Activated naive CD8-positive, alpha-beta T cell treated with anti-CD3 and anti-CD28 coated beads, Interleukin-2, amount 10 ng/mL, durations not matched to agents 7 days and 5 days (primary cell): ENCODE data around the gene GFRA3. TPM values are rescaled to one million over a fixed set of nuclear protein-coding genes. Genes with fewer than 3 reads are reported as not detected.
"Not testable (repeated sequence)": the region's sequence is repeated elsewhere in the genome, so short reads cannot be mapped to it uniquely, and the experiment has no call there.

Experiments used
- ATAC-seq: fragments of 150-1000 bp; cut with Tn5 transposase; one replicate; pipeline ENCODE4 v1.10.0; 2021; ENCODE audit warnings: low read depth, moderate library complexity
- POLR2A ChIA-PET: fragments of 350-600 bp; sonication (Branson Sonifier 250); formaldehyde crosslinking; loops from one replicate; lab custom pipeline; 2021; ENCODE audit warnings: antibody characterized with exemption; lab: Charles Lee
- DNase-seq: peaks from one replicate; pipeline ENCODE4 v3.0.0; 2021
- H3K27ac Mint-ChIP-seq: one replicate; pipeline ENCODE4 v1.8.0; 2022; ENCODE audit warnings: mild to moderate bottlenecking, mixed read lengths
- H3K27me3 Mint-ChIP-seq: one replicate; pipeline ENCODE4 v1.8.0; 2022; ENCODE audit warnings: mild to moderate bottlenecking, moderate library complexity, mixed read lengths
- H3K36me3 Mint-ChIP-seq: one replicate; pipeline ENCODE4 v1.8.0; 2021; ENCODE audit warnings: mild to moderate bottlenecking, mixed read lengths
- H3K4me1 Mint-ChIP-seq: one replicate; pipeline ENCODE4 v1.8.0; 2021; ENCODE audit warnings: mixed read lengths
- H3K4me3 Mint-ChIP-seq: one replicate; pipeline ENCODE4 v1.8.0; 2022; ENCODE audit warnings: mild to moderate bottlenecking, moderate library complexity, mixed read lengths
- H3K9me3 Mint-ChIP-seq: one replicate; pipeline ENCODE4 v1.8.0; 2021; ENCODE audit warnings: mixed read lengths
- total RNA-seq, 2 experiments: library from RNA; stranded (reverse); gene quantifications; one replicate each; pipeline ENCODE4 v1.2.3, GENCODE V29; 2021

GFRA3 gene
- total RNA-seq, 2 experiments from 2014 or later: not detected

DNA sequence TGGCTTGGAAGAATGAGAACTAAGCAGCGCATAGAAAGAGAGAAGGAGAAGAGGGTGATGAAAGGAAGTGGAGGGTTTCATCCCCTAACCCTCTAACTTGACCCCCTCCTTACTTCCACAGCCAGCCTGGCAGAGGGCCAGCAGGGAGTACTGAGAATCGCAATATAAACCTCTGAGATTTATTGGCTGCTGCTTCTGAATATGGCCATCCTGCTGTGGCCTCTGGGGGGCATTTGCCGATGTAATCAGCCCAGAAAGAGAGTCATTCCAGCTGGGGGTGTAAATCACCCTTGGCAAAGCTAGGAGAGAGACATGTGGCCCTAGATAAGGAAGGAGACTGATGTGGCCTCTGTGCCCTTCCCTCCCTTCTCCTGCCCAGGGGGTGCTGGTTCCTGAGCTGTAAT is 960 bp upstream of the GFRA3 start:
- Mint-ChIP-seq H3K4me3 (no peak overlapping the region), H3K4me1 (peaks cover 8% of the 10 kb centered on the region), H3K27ac (no peak overlapping the region), H3K36me3 (no peaks in the 10 kb centered on the region), H3K9me3 (no peaks in the 10 kb centered on the region), H3K27me3 (peaks cover 18% of the 10 kb centered on the region)
- ATAC-seq (no peak), DNase-seq (no peak)
- POLR2A ChIA-PET: interaction anchor here (0.5 to 1.5 kb wide), 3 partner anchors 16 to 78 kb away, joined by 3 to 4 read pairs (median 3); no protein-coding TSS in a partner anchor

DNA sequence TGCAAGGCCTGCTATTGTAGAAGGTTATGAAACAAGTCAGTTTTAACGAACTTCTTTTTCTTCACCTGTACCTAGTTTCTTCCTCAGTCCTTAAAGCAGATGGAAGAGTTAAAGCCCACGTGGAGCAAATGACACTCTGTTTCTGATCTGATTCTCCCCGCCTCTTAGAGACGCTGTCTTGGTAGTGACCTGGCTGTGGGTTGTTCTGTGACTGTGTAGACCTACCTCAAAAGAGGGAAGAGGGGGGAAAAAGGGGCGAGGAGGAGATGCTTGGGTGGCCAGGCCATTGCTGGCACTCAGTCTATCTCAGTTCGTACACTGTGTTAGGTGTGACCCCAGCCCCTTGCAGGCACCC is 610 bp downstream of the GFRA3 start:
- Mint-ChIP-seq H3K9me3 (no peaks in the 10 kb centered on the region), H3K27me3 (peaks cover 22% of the 10 kb centered on the region), H3K36me3 (no peaks in the 10 kb centered on the region), H3K4me1 (peaks cover 8% of the 10 kb centered on the region), H3K4me3 (peak overlapping the region; percentile 53), H3K27ac (no peak overlapping the region)
- DNase-seq (no peak), ATAC-seq (no peak)
- POLR2A ChIA-PET: no interaction called here

DNA sequence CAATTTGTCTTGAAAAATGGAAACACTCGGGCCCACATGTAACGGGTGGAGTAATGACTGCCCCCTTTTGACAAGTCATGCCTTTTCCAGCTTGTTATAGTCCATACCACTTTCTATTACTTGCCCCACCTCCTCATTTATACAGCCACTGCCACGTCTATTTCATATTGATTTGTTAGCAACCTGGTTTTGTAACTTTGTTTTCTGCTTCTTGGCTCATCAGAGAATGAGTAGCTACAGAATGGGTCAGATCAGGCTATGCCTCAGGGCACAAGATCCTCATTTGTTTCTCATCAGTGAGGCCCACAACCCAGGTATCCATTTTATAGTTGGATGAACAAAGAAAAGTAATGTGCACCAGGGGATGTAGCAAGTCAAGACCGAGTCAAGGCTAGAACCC is 1.7 kb downstream of the GFRA3 start:
- no peak for ATAC-seq
- Mint-ChIP-seq H3K27me3 (peaks cover 28% of the 10 kb centered on the region), H3K36me3 (no peaks in the 10 kb centered on the region), H3K27ac (no peak overlapping the region), H3K4me1 (peaks cover 8% of the 10 kb centered on the region), H3K4me3 (no peak overlapping the region), H3K9me3 (no peaks in the 10 kb centered on the region)
- POLR2A ChIA-PET: no interaction called here
- DNase-seq: no peak

DNA sequence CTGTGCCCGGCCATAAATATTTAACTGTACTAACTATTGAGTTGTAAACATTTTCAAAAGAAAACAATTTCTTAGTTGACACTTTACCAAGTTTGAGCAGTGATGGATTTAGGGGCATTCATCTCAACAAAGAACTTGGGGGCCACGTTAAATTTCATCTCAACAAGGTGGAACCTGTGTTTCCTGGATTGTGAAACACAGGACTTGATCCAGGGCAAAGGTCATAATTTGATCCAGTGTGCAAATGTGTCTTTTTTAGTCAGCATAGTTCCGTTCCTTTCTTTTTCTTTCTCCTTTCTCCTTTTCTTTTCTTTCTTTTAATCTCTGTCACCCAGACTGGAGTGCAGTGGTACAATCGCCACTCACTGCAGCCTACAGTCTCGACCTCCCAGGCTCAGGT is 3.1 kb downstream of the GFRA3 start:
- Mint-ChIP-seq H3K27ac (no peak overlapping the region), H3K9me3 (no peaks in the 10 kb centered on the region), H3K36me3 (no peaks in the 10 kb centered on the region), H3K4me3 (no peak overlapping the region), H3K27me3 (peaks cover 31% of the 10 kb centered on the region), H3K4me1 (peaks cover 7% of the 10 kb centered on the region)
- POLR2A ChIA-PET: no interaction called here
- DNase-seq: no peak
- ATAC-seq: no peak

DNA sequence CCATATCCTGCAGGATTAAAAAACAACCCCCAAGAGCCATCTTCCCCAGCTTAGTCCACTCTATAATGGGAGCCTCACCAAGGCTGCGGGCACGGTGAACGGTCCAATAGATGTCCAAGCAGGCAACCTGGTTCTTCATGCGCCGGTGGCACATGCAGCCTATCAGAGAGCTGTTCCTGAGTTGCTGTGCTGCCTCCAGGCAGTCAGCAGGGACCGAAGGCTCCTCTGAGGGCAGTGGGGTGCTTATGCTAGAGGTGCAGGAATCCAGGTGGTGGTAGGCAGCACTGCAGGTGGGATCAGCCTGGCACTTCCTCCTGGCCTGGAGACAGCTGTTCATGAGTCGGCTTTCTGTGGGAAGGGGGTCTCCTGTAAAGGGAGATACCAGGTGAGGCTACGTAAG is 10.2 kb downstream of the GFRA3 start:
- H3K4me3 Mint-ChIP-seq: no peak overlapping the region
- H3K27ac Mint-ChIP-seq: no peak overlapping the region
- POLR2A ChIA-PET: no interaction called here
- H3K4me1 Mint-ChIP-seq: no peaks in the 10 kb centered on the region
- H3K36me3 Mint-ChIP-seq: no peaks in the 10 kb centered on the region
- H3K9me3 Mint-ChIP-seq: no peaks in the 10 kb centered on the region
- no peak for DNase-seq
- ATAC-seq: no peak
- H3K27me3 Mint-ChIP-seq: peaks cover 24% of the 10 kb centered on the region

DNA sequence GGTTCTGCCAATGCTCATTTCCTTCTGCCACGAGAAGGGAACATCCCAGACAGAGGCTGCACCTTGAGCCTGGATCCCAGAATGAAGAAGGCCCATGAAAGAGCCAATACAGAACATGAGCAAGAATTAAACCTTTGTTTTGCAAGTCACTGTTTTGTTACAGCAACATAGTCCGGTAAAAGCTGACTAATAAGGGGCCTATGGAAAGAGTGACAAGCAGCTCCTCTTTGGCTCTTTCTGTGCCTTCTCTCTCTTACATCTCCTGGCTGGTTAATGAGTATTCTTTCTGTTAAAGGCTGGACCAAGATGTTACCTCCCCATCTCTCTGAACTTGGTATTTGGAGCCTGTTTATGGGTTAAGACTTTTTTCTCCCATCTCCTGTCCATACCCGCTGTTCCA is 10.8 kb downstream of the GFRA3 start:
- DNase-seq (no peak), ATAC-seq (no peak)
- H3K4me1 Mint-ChIP-seq: no peaks in the 10 kb centered on the region
- no peak overlapping the region for H3K27ac Mint-ChIP-seq
- POLR2A ChIA-PET: no interaction called here
- no peaks in the 10 kb centered on the region for H3K9me3 Mint-ChIP-seq
- peaks cover 20% of the 10 kb centered on the region for H3K27me3 Mint-ChIP-seq
- H3K36me3 Mint-ChIP-seq: no peaks in the 10 kb centered on the region
- no peak overlapping the region for H3K4me3 Mint-ChIP-seq

DNA sequence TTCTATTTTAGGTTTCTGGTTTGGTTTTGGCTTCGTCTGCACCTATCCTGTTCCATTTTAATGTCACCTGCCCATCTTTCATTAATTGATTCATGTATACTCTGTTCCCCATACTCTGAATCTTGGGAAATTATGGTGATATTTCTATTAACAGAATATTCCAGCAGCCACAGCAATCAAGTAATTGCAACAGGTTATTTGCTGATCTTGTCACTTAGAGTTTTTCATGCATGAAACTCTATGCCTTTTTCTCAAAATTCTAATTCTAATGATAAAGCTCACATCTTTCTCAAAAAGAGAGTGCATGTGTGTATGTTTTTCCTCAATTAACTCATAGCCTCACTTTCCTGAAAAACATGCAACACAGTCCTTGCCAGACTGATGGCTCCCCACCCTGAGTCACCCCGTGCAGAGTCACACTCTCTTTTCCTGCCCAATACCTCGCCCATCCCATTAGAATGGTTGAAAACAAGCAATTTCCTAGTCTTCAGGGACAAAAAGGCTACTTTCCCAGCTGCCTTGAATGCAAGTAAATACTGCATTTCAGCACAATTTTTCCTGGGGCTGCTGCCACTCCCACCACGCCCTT is 15.6 kb downstream of the GFRA3 start:
- Mint-ChIP-seq H3K4me1 (no peaks in the 10 kb centered on the region), H3K27me3 (peaks cover 14% of the 10 kb centered on the region), H3K9me3 (no peaks in the 10 kb centered on the region), H3K27ac (no peak overlapping the region), H3K4me3 (no peak overlapping the region), H3K36me3 (no peaks in the 10 kb centered on the region)
- POLR2A ChIA-PET: no interaction called here
- DNase-seq (no peak), ATAC-seq (no peak)

DNA sequence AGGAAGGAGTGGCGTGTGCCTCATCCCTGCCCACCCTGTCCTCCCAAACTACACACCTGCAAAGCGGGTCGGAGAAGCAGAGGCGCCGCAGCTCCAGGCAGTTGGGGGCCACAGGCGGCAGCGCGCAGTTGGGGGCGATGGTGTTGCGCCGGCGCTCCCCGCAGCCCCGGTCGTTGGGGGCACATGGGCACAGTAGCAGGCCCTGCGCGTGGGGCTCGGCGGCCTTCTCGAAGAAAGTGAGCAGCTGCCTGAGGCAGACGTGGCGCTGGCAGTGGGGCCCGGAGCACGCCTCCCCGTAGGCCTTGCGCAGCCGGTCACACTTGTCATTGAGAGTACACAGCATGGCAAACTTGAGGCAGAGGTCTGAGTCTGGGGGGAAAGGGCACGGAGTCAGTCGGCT is 16.8 kb downstream of the GFRA3 start:
- no peak for DNase-seq
- H3K4me1 Mint-ChIP-seq: no peaks in the 10 kb centered on the region
- ATAC-seq: no peak
- H3K9me3 Mint-ChIP-seq: no peaks in the 10 kb centered on the region
- no peak overlapping the region for H3K4me3 Mint-ChIP-seq
- H3K36me3 Mint-ChIP-seq: no peaks in the 10 kb centered on the region
- H3K27me3 Mint-ChIP-seq: peaks cover 12% of the 10 kb centered on the region
- no peak overlapping the region for H3K27ac Mint-ChIP-seq
- POLR2A ChIA-PET: no interaction called here

DNA sequence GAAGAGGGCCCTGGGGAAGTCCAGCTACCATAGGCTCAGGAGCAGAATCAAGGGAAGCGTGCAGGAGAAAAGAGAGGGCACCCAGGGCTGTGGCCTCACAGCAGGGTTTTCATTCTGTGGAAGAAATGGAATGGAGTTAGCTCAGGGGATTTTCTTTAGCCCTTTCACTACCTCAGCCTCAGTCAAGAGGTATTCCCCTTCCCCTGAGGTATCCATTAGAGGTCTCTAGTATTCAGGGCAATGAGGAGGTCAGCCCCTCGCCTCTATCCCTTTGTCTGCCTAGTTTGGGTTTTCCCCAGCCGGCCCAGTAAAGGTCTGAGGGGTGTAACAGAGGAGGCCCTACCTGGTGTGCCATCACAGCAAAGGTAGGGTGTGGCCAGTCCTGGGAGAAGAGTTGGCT is 21.5 kb downstream of the GFRA3 start:
- DNase-seq (no peak), ATAC-seq (no peak)
- Mint-ChIP-seq H3K27ac (no peak overlapping the region), H3K4me3 (no peak overlapping the region), H3K4me1 (no peaks in the 10 kb centered on the region), H3K9me3 (no peaks in the 10 kb centered on the region), H3K36me3 (no peaks in the 10 kb centered on the region), H3K27me3 (peaks cover 10% of the 10 kb centered on the region)
- POLR2A ChIA-PET: no interaction called here

DNA sequence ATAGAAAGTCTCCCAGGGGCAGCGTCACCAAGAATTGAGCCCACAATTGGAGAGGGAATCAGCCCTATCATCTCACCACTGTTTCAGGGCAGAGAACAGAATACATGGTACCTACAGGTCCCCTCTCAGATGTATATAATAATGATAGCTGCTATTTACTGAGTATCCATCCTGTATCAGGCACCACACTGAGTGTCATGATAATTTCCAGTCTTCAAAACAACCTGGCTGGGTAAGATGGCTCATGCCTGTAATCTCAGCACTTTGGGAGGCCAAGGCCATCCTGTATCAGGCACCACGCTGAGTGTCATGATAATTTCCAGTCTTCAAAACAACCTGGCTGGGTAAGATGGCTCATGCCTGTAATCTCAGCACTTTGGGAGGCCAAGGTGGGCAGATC is 26.6 kb downstream of the GFRA3 start:
- H3K27ac Mint-ChIP-seq, DNase-seq, H3K9me3 Mint-ChIP-seq, POLR2A ChIA-PET, ATAC-seq, H3K4me3 Mint-ChIP-seq, H3K4me1 Mint-ChIP-seq, H3K36me3 Mint-ChIP-seq: not testable (repeated sequence)
- peaks cover 21% of the 10 kb centered on the region for H3K27me3 Mint-ChIP-seq

DNA sequence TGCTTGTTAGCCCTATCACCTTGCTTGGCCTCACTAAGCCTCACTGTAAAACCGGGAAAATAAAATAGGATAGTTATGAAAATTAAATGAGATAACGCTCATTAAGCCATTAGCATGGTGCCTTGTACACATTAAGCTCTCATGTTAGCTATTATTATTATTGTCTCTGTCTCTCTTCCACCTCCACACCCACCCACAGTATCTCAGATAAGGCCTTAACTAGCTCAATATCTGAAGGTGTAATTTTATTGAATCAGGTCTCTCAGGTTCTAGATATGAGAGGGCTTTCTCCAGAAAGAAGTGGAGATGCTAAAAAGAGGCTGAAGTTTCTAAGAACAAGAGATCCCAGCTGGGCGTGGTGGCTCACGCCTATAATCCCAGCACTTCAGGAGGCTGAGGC is 27.6 kb downstream of the GFRA3 start:
- no peaks in the 10 kb centered on the region for H3K9me3 Mint-ChIP-seq
- DNase-seq (no peak), ATAC-seq (no peak)
- no peak overlapping the region for H3K4me3 Mint-ChIP-seq
- POLR2A ChIA-PET: no interaction called here
- no peak overlapping the region for H3K27ac Mint-ChIP-seq
- H3K27me3 Mint-ChIP-seq: peaks cover 29% of the 10 kb centered on the region
- no peaks in the 10 kb centered on the region for H3K36me3 Mint-ChIP-seq
- no peaks in the 10 kb centered on the region for H3K4me1 Mint-ChIP-seq

DNA sequence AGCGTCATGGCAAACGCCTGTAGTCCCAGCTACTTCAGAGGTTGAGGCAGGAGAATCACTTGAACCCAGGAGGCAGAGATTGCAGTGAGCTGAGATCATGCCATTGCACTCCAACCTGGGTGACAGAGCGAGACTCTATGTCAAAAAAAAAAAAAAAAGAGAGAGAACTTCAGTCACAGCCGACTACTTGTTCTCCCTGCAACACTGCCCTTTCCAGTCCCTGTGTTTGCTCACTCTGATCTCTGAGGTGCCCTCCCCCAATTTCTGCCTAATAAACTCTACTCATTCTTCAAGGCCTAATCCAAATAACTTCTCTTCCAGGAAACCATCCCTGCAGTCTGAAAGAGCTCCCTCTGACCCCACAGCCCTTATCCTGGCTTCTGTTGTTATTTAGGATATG is 28.1 kb downstream of the GFRA3 start:
- no peaks in the 10 kb centered on the region for H3K9me3 Mint-ChIP-seq

DNA sequence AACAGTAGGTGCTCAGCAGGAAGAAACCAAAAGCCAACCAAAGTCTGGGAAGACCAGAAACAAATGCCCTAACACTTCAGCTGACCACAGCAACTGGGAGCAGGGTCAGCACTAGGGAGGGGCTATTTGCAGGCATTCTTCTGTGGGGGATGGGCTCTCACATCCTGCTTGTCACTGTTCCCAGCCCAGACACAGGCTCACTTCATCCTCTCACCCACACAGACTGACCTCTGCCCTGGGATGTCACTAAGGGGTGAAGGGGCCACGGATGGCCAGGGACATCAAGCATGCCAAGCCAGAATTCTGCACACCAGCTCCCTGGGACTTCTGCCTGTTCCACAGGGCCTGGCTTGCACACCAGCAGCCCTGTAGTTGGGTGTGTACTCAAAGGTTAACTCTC is 28.7 kb downstream of the GFRA3 start:
- Mint-ChIP-seq H3K27me3 (peaks cover 38% of the 10 kb centered on the region), H3K9me3 (no peaks in the 10 kb centered on the region), H3K27ac (no peak overlapping the region), H3K36me3 (no peaks in the 10 kb centered on the region), H3K4me1 (peaks cover 9% of the 10 kb centered on the region), H3K4me3 (no peak overlapping the region)
- no peak for DNase-seq
- POLR2A ChIA-PET: no interaction called here
- ATAC-seq: no peak

More for the DNA sequence above, 28.1 kb downstream of the GFRA3 start:
- Mint-ChIP-seq H3K27me3 (peaks cover 32% of the 10 kb centered on the region), H3K4me3 (no peak overlapping the region), H3K36me3 (no peaks in the 10 kb centered on the region), H3K4me1 (peaks cover 2% of the 10 kb centered on the region), H3K27ac (peak overlapping the region; percentile 13)
- POLR2A ChIA-PET: no interaction called here
- no peak for DNase-seq
- no peak for ATAC-seq

DNA sequence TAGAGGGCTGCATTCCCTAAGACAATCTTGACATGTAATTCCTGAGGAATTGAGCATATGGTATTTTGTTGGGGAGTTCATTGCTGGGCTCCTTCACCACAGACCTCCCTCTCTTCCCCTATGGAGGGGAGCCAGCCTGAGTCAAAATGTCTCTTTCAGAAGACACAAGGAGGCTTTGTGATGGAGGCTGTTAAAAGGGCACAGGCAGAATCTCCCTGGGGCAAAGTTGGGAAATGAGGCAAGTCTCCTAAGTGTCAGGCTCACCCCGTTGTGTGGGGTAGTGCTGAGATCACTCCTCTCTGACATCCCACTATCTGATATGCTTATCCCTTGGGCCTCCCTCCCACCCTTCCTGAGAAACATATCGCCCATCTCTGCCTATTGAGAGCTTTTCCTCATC is 30.6 kb downstream of the GFRA3 start:
- no peak for DNase-seq
- no peak for ATAC-seq
- no peaks in the 10 kb centered on the region for H3K9me3 Mint-ChIP-seq
- POLR2A ChIA-PET: interaction anchor here (0.6 kb wide), 1 partner anchor 249 kb away, joined by 3 read pairs; no protein-coding TSS in a partner anchor
- peaks cover 11% of the 10 kb centered on the region for H3K4me1 Mint-ChIP-seq
- no peak overlapping the region for H3K27ac Mint-ChIP-seq
- no peak overlapping the region for H3K4me3 Mint-ChIP-seq
- no peaks in the 10 kb centered on the region for H3K36me3 Mint-ChIP-seq
- H3K27me3 Mint-ChIP-seq: peaks cover 49% of the 10 kb centered on the region
